ENCODE data around the gene HNRNPA2B1.

HNRNPA2B1 gene

DNA sequence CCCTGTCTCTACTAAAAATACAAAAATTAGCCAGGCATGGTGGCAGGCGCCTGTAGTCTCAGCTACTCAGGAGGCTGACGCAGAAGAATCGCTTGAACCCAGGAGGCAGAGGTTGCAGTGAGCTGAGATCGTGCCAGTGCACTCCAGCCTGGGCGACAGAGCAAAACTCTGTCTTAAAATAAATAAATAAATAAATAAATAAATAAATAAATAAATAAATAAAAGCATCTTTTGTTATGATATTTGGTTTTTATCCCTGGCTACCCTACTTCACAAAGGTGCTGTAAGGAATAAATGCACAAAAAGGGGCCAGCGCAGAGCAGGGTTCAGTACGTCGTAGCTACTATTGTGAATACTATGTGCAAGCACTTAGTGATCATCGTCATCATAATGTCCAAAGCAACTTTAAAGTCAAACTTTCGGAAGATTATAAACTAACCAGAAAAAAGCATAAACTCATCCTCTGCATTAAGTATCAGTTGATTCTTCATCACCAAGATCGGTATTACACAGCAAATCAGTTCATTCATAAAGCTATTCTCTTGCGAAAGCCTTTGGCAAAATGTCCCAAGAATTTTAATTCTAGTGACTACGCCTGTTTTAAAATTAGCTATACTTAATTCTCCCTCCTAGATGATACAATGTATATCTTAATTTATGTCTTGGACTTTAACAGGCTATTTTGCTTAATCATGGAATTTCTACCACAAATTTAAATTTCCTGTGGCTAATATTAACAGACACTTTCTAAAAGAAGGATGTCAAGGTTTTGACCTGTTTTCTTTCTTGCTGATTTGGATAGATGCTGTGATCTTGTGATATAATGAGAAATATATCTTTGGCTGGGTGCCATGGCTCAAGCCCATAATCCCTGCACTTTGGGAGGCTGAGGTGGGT, 56.1 kb downstream of the HNRNPA2B1 start:
- ATAC-seq: no peak
- TF ChIP-seq ISL1 (CRISPR knock-in tag; IDR thresholded peaks at IDR 0.05): peak; percentile 43
- TF ChIP-seq TCF4 (CRISPR knock-in tag; IDR thresholded peaks at IDR 0.05; ENCODE audit: borderline replicate concordance): no peak

DNA sequence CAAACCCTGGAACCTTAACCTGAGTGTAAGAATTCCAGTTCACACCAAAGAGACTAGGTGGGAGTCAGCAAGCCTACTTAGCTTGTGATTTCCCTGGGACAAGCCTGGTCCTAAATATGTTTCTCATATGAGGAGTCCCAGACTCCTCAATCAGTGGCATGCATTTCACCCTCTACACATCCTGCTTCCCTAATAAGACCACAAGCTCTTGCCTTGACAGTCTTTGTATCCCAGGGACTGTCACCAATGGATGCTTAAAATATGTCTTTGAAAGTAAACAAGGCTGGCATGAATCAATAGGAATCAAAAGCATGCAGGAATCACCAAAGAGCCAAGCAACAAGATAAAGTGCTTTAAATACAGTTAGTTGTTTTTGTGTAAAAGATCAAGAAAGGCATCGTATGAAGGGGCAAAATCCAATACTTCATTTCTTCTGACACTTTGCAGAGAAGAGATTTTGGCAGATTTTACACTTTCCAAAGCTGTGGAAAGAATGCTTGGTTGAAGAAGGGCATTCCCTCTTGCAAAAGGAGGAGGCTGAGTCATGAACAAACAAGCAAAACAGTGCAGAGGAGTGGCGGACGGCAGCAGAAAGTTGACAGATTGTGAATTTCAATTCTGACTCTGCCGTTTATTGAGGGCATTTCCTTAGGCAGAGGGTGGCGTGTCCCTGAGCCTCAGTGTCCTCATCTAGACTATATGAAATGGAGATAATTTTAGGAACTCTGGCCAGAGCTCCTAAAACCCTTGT, 57.1 kb downstream of the HNRNPA2B1 start:
- no peak for ATAC-seq
- TF ChIP-seq ZFP30 (CRISPR knock-in tag; IDR thresholded peaks at IDR 0.05) (no peak), TCF4 (CRISPR knock-in tag; IDR thresholded peaks at IDR 0.05; ENCODE audit: borderline replicate concordance) (no peak), ISL1 (CRISPR knock-in tag; IDR thresholded peaks at IDR 0.05) (no peak)

DNA sequence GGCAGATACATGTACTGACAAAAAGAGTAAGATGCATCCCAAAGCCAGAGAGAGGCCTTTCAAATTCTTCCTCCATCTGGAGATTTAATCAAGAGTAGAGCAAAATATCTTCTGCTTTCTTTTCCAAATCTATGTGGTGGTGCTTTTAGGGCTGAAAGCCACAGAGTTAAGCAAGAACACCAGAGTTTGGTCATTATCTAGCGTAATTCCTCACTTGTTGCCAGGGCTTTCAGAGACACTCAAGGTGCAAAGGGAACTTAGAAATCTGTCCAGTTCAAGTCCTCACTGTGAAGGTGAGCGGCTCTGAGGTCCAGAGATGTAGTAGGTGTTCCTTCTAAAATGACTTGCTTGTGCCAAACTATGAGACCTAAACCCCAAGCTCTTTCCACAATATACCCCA, 59.5 kb downstream of the HNRNPA2B1 start:
- no peak for ATAC-seq
- no peak for TF ChIP-seq TCF4 (CRISPR knock-in tag; IDR thresholded peaks at IDR 0.05; ENCODE audit: borderline replicate concordance)
- TF ChIP-seq, protein P1, sequence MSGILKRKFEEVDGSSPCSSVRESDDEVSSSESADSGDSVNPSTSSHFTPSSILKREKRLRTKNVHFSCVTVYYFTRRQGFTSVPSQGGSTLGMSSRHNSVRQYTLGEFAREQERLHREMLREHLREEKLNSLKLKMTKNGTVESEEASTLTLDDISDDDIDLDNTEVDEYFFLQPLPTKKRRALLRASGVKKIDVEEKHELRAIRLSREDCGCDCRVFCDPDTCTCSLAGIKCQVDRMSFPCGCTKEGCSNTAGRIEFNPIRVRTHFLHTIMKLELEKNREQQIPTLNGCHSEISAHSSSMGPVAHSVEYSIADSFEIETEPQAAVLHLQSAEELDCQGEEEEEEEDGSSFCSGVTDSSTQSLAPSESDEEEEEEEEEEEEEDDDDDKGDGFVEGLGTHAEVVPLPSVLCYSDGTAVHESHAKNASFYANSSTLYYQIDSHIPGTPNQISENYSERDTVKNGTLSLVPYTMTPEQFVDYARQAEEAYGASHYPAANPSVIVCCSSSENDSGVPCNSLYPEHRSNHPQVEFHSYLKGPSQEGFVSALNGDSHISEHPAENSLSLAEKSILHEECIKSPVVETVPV (CRISPR knock-in tag; IDR thresholded peaks at IDR 0.05): no peak
- no peak for TF ChIP-seq BACH2 (CRISPR knock-in tag; IDR thresholded peaks at IDR 0.05; ENCODE audit: borderline replicate concordance)
- TF ChIP-seq, protein P2, sequence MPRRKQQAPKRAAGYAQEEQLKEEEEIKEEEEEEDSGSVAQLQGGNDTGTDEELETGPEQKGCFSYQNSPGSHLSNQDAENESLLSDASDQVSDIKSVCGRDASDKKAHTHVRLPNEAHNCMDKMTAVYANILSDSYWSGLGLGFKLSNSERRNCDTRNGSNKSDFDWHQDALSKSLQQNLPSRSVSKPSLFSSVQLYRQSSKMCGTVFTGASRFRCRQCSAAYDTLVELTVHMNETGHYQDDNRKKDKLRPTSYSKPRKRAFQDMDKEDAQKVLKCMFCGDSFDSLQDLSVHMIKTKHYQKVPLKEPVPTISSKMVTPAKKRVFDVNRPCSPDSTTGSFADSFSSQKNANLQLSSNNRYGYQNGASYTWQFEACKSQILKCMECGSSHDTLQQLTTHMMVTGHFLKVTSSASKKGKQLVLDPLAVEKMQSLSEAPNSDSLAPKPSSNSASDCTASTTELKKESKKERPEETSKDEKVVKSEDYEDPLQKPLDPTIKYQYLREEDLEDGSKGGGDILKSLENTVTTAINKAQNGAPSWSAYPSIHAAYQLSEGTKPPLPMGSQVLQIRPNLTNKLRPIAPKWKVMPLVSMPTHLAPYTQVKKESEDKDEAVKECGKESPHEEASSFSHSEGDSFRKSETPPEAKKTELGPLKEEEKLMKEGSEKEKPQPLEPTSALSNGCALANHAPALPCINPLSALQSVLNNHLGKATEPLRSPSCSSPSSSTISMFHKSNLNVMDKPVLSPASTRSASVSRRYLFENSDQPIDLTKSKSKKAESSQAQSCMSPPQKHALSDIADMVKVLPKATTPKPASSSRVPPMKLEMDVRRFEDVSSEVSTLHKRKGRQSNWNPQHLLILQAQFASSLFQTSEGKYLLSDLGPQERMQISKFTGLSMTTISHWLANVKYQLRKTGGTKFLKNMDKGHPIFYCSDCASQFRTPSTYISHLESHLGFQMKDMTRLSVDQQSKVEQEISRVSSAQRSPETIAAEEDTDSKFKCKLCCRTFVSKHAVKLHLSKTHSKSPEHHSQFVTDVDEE (CRISPR knock-in tag; IDR thresholded peaks at IDR 0.05): no peak
- no peak for TF ChIP-seq ZFP3 (CRISPR knock-in tag; IDR thresholded peaks at IDR 0.05)
- TF ChIP-seq ARNTL (CRISPR knock-in tag; IDR thresholded peaks at IDR 0.05; ENCODE audit: borderline replicate concordance, low read depth): no peak
- TF ChIP-seq OSR1 (CRISPR knock-in tag; IDR thresholded peaks at IDR 0.05): no peak
- TF ChIP-seq ESRRG (CRISPR knock-in tag; IDR thresholded peaks at IDR 0.05): no peak
- no peak for TF ChIP-seq GLIS3 (CRISPR knock-in tag; IDR thresholded peaks at IDR 0.05)
- TF ChIP-seq PPARA (CRISPR knock-in tag; IDR thresholded peaks at IDR 0.05; ENCODE audit: borderline replicate concordance): no peak
- TF ChIP-seq TOX (CRISPR knock-in tag; IDR thresholded peaks at IDR 0.05; ENCODE audit: borderline replicate concordance): no peak
- no peak for TF ChIP-seq RARB (CRISPR knock-in tag; IDR thresholded peaks at IDR 0.05)
- no peak for TF ChIP-seq CSDC2 (CRISPR knock-in tag; IDR thresholded peaks at IDR 0.05)
- TF ChIP-seq ZFP30 (CRISPR knock-in tag; IDR thresholded peaks at IDR 0.05): no peak
- TF ChIP-seq ISL1 (CRISPR knock-in tag; IDR thresholded peaks at IDR 0.05): no peak
- TF ChIP-seq, protein P3, sequence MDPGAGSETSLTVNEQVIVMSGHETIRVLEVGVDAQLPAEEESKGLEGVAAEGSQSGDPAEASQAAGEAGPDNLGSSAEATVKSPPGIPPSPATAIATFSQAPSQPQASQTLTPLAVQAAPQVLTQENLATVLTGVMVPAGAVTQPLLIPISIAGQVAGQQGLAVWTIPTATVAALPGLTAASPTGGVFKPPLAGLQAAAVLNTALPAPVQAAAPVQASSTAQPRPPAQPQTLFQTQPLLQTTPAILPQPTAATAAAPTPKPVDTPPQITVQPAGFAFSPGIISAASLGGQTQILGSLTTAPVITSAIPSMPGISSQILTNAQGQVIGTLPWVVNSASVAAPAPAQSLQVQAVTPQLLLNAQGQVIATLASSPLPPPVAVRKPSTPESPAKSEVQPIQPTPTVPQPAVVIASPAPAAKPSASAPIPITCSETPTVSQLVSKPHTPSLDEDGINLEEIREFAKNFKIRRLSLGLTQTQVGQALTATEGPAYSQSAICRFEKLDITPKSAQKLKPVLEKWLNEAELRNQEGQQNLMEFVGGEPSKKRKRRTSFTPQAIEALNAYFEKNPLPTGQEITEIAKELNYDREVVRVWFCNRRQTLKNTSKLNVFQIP (CRISPR knock-in tag; IDR thresholded peaks at IDR 0.05; ENCODE audit: borderline replicate concordance, low read depth): no peak

DNA sequence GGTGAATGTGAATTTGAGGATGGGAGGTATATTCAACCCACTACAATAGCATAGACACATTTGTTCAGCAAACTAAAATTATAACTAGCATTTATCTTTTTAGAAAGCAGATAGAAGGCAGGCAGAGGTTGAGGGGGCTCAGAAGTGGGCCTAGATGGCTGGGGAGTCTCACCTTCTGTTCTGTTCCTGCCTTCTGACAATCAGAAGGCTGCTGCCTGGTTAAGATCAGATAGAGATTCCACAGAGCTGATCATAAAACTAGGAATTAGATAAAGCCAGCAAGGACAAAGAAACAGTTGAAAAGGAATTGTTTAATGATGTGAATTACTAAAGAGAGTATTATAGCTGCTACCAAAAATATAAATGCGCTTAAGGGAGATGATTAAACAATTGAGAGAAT, 60.2 kb downstream of the HNRNPA2B1 start:
- no peak for ATAC-seq
- TF ChIP-seq OSR1 (CRISPR knock-in tag; IDR thresholded peaks at IDR 0.05) (no peak), TCF4 (CRISPR knock-in tag; IDR thresholded peaks at IDR 0.05; ENCODE audit: borderline replicate concordance) (peak; percentile 40; the same call in 1 of the 2 replicates)
- TF ChIP-seq, protein P3 (CRISPR knock-in tag; IDR thresholded peaks at IDR 0.05; ENCODE audit: borderline replicate concordance, low read depth): no peak
